Measurements from ENCODE around the gene SLC5A11.

DNA sequence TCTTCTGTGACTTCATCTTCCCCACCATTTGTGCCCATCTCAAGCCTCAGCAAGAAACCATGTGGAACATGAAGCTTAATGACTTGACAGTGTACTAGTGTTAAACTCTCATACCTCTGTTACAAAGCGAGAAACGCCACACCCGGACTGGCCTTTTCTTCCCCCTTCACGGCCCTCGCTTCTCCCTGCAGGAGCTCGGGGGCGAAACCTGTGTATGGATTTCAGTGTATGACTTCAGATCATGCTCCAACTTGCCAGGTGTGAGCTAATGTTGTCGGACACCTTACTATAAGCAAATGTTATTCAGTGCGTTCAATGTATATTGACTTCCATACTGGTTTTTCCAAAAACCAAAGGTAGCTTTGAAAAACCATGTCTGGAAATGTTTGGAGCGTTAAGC lies 20.1 kb upstream of the SLC5A11 start:
- TF ChIP-seq, protein P1, sequence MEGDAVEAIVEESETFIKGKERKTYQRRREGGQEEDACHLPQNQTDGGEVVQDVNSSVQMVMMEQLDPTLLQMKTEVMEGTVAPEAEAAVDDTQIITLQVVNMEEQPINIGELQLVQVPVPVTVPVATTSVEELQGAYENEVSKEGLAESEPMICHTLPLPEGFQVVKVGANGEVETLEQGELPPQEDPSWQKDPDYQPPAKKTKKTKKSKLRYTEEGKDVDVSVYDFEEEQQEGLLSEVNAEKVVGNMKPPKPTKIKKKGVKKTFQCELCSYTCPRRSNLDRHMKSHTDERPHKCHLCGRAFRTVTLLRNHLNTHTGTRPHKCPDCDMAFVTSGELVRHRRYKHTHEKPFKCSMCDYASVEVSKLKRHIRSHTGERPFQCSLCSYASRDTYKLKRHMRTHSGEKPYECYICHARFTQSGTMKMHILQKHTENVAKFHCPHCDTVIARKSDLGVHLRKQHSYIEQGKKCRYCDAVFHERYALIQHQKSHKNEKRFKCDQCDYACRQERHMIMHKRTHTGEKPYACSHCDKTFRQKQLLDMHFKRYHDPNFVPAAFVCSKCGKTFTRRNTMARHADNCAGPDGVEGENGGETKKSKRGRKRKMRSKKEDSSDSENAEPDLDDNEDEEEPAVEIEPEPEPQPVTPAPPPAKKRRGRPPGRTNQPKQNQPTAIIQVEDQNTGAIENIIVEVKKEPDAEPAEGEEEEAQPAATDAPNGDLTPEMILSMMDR (IDR thresholded peaks at IDR 0.05) = no peak
- TF ChIP-seq POLR2A (IDR thresholded peaks at IDR 0.05) = no peak

All from body of pancreas (tissue), 4 donors.